IPS-15b (cell line): ENCODE results near the gene GRIN2A.

Experiments used
- H3K27me3 ChIP-seq: one replicate; pipeline ENCODE4 v1.6.1; 2013; ENCODE audit warnings: low read length; ENCODE audit not compliant: control insufficient read depth, insufficient read depth
- H3K36me3 ChIP-seq: one replicate; pipeline ENCODE4 v1.6.1; 2013; ENCODE audit warnings: low read length; ENCODE audit not compliant: control insufficient read depth, insufficient read depth
- H3K4me1 ChIP-seq: one replicate; pipeline ENCODE4 v1.6.1; 2013; ENCODE audit warnings: mild to moderate bottlenecking, low read length; ENCODE audit not compliant: control insufficient read depth, insufficient read depth
- H3K4me3 ChIP-seq: one replicate; pipeline ENCODE4 v1.5.1; 2013; ENCODE audit warnings: low read depth, low read length
- H3K9ac ChIP-seq: one replicate; pipeline ENCODE4 v1.6.1; 2013; ENCODE audit warnings: low read depth, mild to moderate bottlenecking, low read length
- H3K9me3 ChIP-seq: one replicate; pipeline ENCODE4 v1.6.1; 2013; ENCODE audit warnings: mild to moderate bottlenecking, low read length; ENCODE audit not compliant: control insufficient read depth, insufficient read depth

GRIN2A gene

GRCh38 chr16:10123141-10123540 is 59.1 kb downstream of the GRIN2A start:
- Histone ChIP-seq H3K9ac (no peak overlapping the region), H3K36me3 (no peaks in the 10 kb centered on the region), H3K4me3 (no peak overlapping the region), H3K9me3 (no peaks in the 10 kb centered on the region), H3K4me1 (peaks cover 4% of the 10 kb centered on the region), H3K27me3 (no peaks in the 10 kb centered on the region)

GRCh38 chr16:10122546-10122945 is 59.7 kb downstream of the GRIN2A start:
- no peak overlapping the region for H3K4me3 ChIP-seq
- no peaks in the 10 kb centered on the region for H3K9me3 ChIP-seq
- no peaks in the 10 kb centered on the region for H3K36me3 ChIP-seq
- H3K9ac ChIP-seq, result no peak overlapping the region
- H3K4me1 ChIP-seq, result peaks cover 4% of the 10 kb centered on the region
- H3K27me3 ChIP-seq, result no peaks in the 10 kb centered on the region

GRCh38 chr16:10121897-10122425 is 60.3 kb downstream of the GRIN2A start:
- H3K27me3 ChIP-seq, result no peaks in the 10 kb centered on the region
- no peaks in the 10 kb centered on the region for H3K9me3 ChIP-seq
- no peak overlapping the region for H3K9ac ChIP-seq
- H3K36me3 ChIP-seq, result no peaks in the 10 kb centered on the region
- peaks cover 4% of the 10 kb centered on the region for H3K4me1 ChIP-seq
- no peak overlapping the region for H3K4me3 ChIP-seq

DNA sequence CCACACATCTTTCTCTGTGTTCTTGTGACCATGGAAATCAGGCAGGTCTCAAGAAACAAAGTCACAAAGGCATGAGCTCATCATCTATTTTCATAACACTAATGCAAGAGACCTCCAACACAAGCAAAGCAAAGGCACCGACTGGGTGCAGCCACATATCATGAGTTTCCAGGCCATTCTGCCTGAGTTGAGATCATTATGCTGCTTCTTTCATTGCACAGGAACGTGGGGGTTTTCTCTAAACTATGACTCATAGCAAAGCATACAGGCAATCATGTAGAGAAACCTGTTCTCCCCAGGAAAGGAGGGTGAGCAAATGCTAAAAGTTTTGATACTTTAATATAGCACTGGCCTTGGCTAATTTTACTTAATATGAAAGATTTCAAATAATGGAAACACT is 60.7 kb downstream of the GRIN2A start:
- Histone ChIP-seq H3K4me1 (peaks cover 4% of the 10 kb centered on the region), H3K9me3 (no peaks in the 10 kb centered on the region), H3K27me3 (no peaks in the 10 kb centered on the region), H3K36me3 (no peaks in the 10 kb centered on the region), H3K4me3 (no peak overlapping the region), H3K9ac (no peak overlapping the region)

DNA sequence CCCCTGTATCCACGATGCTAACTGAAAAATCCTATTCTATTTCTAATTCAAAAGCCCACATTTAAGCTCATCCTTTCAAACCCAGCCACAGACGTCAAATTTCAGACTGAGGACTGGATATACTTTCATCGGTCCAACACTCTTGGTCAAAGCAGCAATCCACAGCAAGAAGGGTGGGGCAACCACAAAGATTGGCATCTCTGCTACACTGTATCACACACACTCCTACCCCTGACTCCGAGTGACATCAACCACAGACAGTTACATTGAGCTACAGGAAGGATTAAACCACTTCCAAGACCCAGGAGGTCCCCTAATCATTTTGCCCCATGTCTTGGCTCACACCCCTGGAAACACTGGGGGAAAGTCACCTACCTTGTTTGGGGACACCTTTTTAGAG is 61.3 kb downstream of the GRIN2A start:
- Histone ChIP-seq H3K4me3 (no peak overlapping the region), H3K36me3 (no peaks in the 10 kb centered on the region), H3K9me3 (no peaks in the 10 kb centered on the region), H3K4me1 (peaks cover 4% of the 10 kb centered on the region), H3K27me3 (no peaks in the 10 kb centered on the region), H3K9ac (no peak overlapping the region)

- H3K9ac ChIP-seq, result no peak overlapping the region
- H3K4me1 ChIP-seq, result no peaks in the 10 kb centered on the region
- no peaks in the 10 kb centered on the region for H3K9me3 ChIP-seq
These were observed 67.8 kb downstream of the GRIN2A start for GRCh38 chr16:10114409-10114808.

DNA sequence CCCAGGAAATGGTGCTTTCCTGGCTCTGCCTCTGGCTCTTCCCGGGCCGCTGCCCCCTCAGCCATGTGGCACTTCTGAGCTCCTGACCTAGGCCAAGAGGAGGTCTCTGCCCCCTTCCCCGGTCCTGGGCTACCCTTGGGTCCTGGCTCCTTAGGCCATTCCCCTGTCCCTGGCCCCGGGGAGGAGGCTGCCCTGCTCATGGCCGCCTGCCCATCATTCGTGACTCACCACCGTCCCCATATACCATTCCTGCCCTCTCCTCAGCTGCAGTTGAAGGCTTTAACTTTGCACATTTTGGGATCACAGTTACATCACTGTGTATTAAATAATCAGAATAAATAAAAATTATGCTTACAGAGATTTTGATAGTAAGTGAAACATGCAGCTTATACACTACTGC is 69.0 kb downstream of the GRIN2A start:
- H3K4me3 ChIP-seq, result no peak overlapping the region
- no peaks in the 10 kb centered on the region for H3K36me3 ChIP-seq
- no peaks in the 10 kb centered on the region for H3K4me1 ChIP-seq
- H3K27me3 ChIP-seq, result no peaks in the 10 kb centered on the region
- no peaks in the 10 kb centered on the region for H3K9me3 ChIP-seq
- no peak overlapping the region for H3K9ac ChIP-seq

More at GRCh38 chr16:10114409-10114808, 67.8 kb downstream of the GRIN2A start:
- H3K4me3 ChIP-seq, result no peak overlapping the region
- no peaks in the 10 kb centered on the region for H3K27me3 ChIP-seq
- no peaks in the 10 kb centered on the region for H3K36me3 ChIP-seq

- H3K9me3 ChIP-seq, result no peaks in the 10 kb centered on the region
- no peak overlapping the region for H3K4me3 ChIP-seq
- H3K27me3 ChIP-seq, result no peaks in the 10 kb centered on the region
- no peaks in the 10 kb centered on the region for H3K4me1 ChIP-seq
- no peaks in the 10 kb centered on the region for H3K36me3 ChIP-seq
- no peak overlapping the region for H3K9ac ChIP-seq
These were observed 70.2 kb downstream of the GRIN2A start for GRCh38 chr16:10112021-10112420.

GRCh38 chr16:10111156-10111761 is 71.0 kb downstream of the GRIN2A start:
- Histone ChIP-seq H3K27me3 (no peaks in the 10 kb centered on the region), H3K9me3 (no peaks in the 10 kb centered on the region)

DNA sequence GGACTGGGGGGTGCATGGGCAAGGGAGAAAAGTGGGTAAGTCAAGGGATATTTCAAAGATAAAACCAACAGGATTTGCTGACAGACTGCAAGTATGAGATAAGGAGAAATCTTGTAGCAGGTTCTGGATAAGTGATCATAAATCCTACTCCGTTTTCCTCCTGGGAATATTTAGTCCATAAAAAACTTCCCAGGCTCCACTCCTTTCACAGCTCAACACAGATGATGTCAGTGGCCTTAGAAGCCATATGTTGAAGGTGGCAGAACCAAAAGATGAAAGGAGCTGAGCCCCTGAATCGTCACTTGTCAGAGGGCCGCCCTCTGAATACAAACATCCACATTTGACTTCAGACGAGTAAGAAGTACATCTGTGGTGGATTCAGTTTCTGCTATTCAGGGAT is 71.7 kb downstream of the GRIN2A start:
- Histone ChIP-seq H3K9ac (no peak overlapping the region), H3K36me3 (no peaks in the 10 kb centered on the region), H3K27me3 (no peaks in the 10 kb centered on the region), H3K9me3 (no peaks in the 10 kb centered on the region), H3K4me1 (no peaks in the 10 kb centered on the region), H3K4me3 (no peak overlapping the region)

More at GRCh38 chr16:10111156-10111761, 71.0 kb downstream of the GRIN2A start:
- no peak overlapping the region for H3K9ac ChIP-seq
- H3K36me3 ChIP-seq, result no peaks in the 10 kb centered on the region
- no peak overlapping the region for H3K4me3 ChIP-seq
- no peaks in the 10 kb centered on the region for H3K4me1 ChIP-seq

GRCh38 chr16:10107081-10107480 is 75.1 kb downstream of the GRIN2A start:
- Histone ChIP-seq H3K4me3 (no peak overlapping the region), H3K4me1 (no peaks in the 10 kb centered on the region), H3K9me3 (no peaks in the 10 kb centered on the region), H3K27me3 (no peaks in the 10 kb centered on the region), H3K9ac (no peak overlapping the region), H3K36me3 (no peaks in the 10 kb centered on the region)

DNA sequence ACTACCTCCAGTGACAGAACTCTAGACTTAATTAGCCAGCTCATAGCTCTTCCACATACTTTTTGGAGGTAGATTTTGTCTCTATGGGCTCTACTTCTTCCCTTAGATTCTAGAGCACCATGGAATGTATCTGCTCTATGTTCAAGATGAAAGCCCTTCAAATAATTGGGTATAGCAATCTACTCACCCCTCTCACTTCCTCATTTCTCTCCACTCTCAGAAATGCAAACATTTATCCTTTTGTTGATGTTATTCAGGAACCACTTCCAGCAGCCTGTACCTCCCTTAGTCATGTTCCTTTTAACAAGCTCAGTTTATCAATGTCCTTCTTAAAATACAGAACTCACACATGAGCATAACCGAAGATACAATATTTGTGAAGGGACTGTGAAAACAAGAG is 78.5 kb downstream of the GRIN2A start:
- Histone ChIP-seq H3K36me3 (no peaks in the 10 kb centered on the region), H3K27me3 (no peaks in the 10 kb centered on the region), H3K4me3 (no peak overlapping the region), H3K9ac (no peak overlapping the region), H3K9me3 (no peaks in the 10 kb centered on the region), H3K4me1 (no peaks in the 10 kb centered on the region)
